Ovary (tissue), 9 donors: Measurements from ENCODE around the gene ANKRD65. TPM values are rescaled to one million over a fixed set of nuclear protein-coding genes. Genes with fewer than 3 reads are reported as not detected.

ENCODE experiments used
- DNase-seq, 5 donors: peaks; one replicate each; pipeline ENCODE4 v3.0.0-alpha.2; 2019 to 2020
- H3K27ac ChIP-seq, 2 donors: fragments of 200-600 bp; one replicate each; pipeline versions ENCODE4 v1.5.1 to v1.8.0; 2019 to 2022
- H3K27me3 ChIP-seq: fragments of 200-600 bp; one replicate; pipeline ENCODE4 v1.8.0; 2022
- H3K36me3 ChIP-seq: fragments of 200-600 bp; sonication (generic); one replicate; pipeline ENCODE4 v1.5.1; 2019
- H3K4me1 ChIP-seq: one replicate; pipeline ENCODE4 v1.8.1; 2013; ENCODE audit warnings: mild to moderate bottlenecking, moderate library complexity; ENCODE audit not compliant: insufficient read depth
- H3K4me3 ChIP-seq: fragments of 200-600 bp; sonication (generic); one replicate; pipeline ENCODE4 v1.5.1; 2017
- H3K9me3 ChIP-seq, 2 donors: fragments of 200-600 bp in 1 of 2; sonication (generic) in 1 of 2; one replicate each; pipeline versions ENCODE4 v1.5.1 to v1.8.1; 2013 to 2019; ENCODE audit warnings: mild to moderate bottlenecking in 1 of 2, moderate library complexity in 1 of 2
- EP300 ChIP-seq: sonication (generic); formaldehyde crosslinking; IDR thresholded peaks from one replicate; pipeline ENCODE4 v1.6.1; 2017; ENCODE audit warnings: antibody characterized with exemption
- POLR2A ChIP-seq: fragments of 450-650 bp; IDR thresholded peaks from one replicate; pipeline ENCODE4 v1.6.1; 2017; ENCODE audit warnings: antibody characterized with exemption, mild to moderate bottlenecking, moderate library complexity
- WGBS, 3 donors: extraction: QIAGEN DNeasy Blood & Tissue Kit in 1 of 3; methylation state at CpG; one replicate each; pipeline versions ENCODE4 v1.1.5 to v1.1.7; 2013 to 2017; 5-methylcytosine and 5-hydroxymethylcytosine counted together
- intact Hi-C, 4 donors: fragments of 100-400 bp; cut with DNase I; formaldehyde crosslinking; loops; one replicate each; pipeline versions ENCODE4 v1.11.0 to v1.15.1; 2022 to 2023
- polyA plus RNA-seq, 2 donors: library from polyadenylated mRNA; stranded (reverse); fragments of 200-250 nt in 1 of 2; fragments of 350-450 nt in 1 of 2; fragmentation: Illumina TruSeq in 1 of 2; extraction: RNeasy Lipid Tissue Mini Kit (QIAGEN cat#74804) in 1 of 2; gene quantifications; one replicate each; pipeline ENCODE4 v1.2.3, GENCODE V29; 2013 to 2014
- total RNA-seq, 7 donors: library from RNA; depleted of rRNA in 2 of 7; stranded (reverse); fragments of >200 nt in 2 of 7; fragmentation: NEBNext Ultra II Directional in 3 of 7; extraction: Animal tissue kit (Norgen Biotek cat#: 25700) in 3 of 7; gene quantifications; one replicate each; pipeline versions ENCODE4 v1.1.0 to v1.2.4, GENCODE V29; 2016 to 2023
- TF ChIP-seq, protein P1 (sequence below), 3 donors: fragments of 450-650 bp in 2 of 3; fragments of 200-600 bp in 1 of 3; IDR thresholded peaks; one replicate each; pipeline versions ENCODE4 v1.5.1 to v1.8.0; 2016 to 2022; ENCODE audit warnings: antibody characterized with exemption in 3 of 3, mild to moderate bottlenecking in 1 of 3
- donor health status: DM: no; HTN: no; CAD: no; lungs with moderate emphysema.
- donor health status: DM: no; HTN: no; CAD: no.
- donor health status: Bipolar disorder and iron deficiency.
- donor health status: DM: yes; HTN: yes; CAD: no.
- donor health status: DM: no; HTN: no; CAD: no.
- donor health status: DM: yes; HTN: yes; CAD: no.

Gene ANKRD65
- total and polyA plus RNA-seq, 9 donors, result 4.5 to 48.8 (median 13.3) TPM

DNA sequence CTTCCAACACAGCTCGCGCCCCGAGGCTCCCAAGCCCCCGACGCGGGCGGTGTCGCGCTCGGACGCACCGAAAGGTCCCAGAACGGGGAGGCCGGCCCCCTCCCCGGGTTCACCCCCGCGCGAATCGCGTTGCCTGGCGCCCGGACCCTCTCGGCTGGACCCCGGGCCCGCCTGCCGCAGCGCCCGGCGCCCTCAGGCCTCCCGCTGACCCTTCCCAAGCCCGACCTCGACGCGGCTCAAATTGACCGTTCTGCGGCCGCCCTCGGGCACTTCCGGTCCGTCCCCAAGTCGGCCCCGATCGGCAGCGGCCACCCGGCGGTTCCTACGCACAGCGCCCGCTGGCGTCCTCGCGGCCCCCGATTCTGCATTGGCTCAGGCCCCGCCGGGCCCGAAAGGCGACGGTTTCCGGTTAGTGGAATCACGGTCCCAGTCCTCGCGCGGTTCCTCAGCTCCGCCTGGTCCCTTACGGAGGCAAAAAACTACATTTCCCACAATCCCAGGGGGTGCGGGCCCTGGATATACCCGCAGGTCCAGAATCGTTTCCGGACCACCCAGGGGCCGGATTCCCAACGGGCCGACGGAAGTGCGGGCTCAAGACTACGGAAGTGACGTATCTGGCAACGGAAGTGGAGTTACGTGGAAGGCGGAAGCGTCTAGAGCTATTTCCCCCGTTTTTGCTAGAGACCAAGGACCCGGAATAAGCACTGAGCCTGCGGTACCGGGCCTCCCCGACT lies 46.0 kb downstream of the ANKRD65 start, which contains the start of gene AURKAIP1:
AURKAIP1 (minus strand) TSS at position 279 of the 734 bp plus-strand sequence. CDS start 451 bp downstream, outside the sequence.
- 1% methylated on average over 65 to 85 of the region's 85 CpGs for WGBS, 3 donors
- intact Hi-C loops, result loop anchor here in 2 of 4 donors (10.0 kb wide), 2 partner anchors 130 to 260 kb away; partner anchors contain the start of gene C1orf159 (in 1 of the 2)
- no peaks in the 10 kb centered on the region for H3K36me3 ChIP-seq
- H3K4me1 ChIP-seq, result peaks cover 7% of the 10 kb centered on the region
- peak within 1 kb of the TSS; percentile 100 for H3K4me3 ChIP-seq
- peak; percentile 87 for TF ChIP-seq EP300
- peak; percentile 32 for TF ChIP-seq POLR2A
- TF ChIP-seq, protein P1, sequence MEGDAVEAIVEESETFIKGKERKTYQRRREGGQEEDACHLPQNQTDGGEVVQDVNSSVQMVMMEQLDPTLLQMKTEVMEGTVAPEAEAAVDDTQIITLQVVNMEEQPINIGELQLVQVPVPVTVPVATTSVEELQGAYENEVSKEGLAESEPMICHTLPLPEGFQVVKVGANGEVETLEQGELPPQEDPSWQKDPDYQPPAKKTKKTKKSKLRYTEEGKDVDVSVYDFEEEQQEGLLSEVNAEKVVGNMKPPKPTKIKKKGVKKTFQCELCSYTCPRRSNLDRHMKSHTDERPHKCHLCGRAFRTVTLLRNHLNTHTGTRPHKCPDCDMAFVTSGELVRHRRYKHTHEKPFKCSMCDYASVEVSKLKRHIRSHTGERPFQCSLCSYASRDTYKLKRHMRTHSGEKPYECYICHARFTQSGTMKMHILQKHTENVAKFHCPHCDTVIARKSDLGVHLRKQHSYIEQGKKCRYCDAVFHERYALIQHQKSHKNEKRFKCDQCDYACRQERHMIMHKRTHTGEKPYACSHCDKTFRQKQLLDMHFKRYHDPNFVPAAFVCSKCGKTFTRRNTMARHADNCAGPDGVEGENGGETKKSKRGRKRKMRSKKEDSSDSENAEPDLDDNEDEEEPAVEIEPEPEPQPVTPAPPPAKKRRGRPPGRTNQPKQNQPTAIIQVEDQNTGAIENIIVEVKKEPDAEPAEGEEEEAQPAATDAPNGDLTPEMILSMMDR (IDR thresholded peaks at IDR 0.05), result peak in 2 of 3 donors; percentile 51 to 63
- no peaks in the 10 kb centered on the region for H3K9me3 ChIP-seq
- peak; percentile 97 to 99 (median 98) for DNase-seq
- no peaks in the 10 kb centered on the region for H3K27me3 ChIP-seq
- peak within 1 kb of the TSS; percentile 87 to 88 for H3K27ac ChIP-seq

DNA sequence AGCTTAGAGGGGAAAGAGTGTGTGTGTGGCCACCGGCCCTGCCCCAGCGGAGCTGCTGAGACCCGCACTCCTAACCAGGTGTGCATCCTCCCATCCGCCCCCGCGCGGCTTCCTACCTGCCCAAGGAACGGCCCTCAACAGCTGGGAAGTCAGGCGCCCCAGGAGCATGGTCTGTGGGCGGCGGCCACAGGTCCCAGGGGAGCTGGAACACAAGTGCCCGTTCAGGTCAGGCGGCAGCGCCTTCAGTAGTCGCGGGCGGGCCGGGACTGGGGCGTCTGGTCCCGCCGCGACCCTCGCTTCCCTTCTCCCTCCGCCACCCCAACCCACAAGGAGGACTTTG lies 46.5 kb downstream of the ANKRD65 start:
- 0 to 1% (median 1%) methylated on average over 22 to 24 of the region's 24 CpGs for WGBS, 3 donors

DNA sequence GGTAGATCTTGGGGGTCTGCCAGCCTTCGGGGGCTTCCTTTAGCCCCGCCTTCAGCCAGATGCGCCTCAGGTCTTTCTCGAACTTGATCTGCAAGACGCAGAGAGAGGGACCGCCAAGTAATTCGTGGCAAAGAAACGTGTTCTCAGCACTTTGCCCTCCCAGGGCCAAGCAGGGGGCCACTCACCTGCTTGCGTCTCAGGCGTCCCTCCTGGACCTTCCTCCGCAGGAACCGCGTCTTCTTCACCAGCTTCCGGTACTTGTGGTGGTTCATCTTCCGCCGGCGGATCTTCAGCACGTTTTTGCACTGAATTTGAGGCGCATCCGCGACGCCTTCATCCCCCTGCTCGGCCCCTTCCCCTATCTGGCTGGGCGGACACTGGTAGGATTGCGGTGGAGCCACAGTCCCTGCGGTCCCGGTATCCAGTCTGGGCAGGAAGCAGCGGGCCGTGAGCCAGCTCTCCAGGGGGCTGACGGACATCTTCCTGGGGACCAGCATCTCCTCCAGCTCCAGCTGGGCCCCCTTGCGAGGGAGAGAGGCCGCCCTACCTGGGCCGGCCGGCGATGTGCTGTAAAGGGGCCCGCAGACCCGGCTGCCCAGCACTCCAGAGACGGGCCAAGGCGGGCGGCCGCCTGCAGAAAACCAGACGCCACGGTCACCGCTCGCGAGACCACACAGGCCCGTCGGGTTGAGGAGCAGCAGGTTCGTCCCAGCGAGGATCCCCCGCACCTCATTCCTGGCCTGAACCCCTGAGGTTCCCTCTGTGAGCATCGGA lies 47.1 kb downstream of the ANKRD65 start:
- no peaks in the 10 kb centered on the region for H3K36me3 ChIP-seq
- TF ChIP-seq, protein P1 (IDR thresholded peaks at IDR 0.05), result no peak
- TF ChIP-seq POLR2A (no peak), EP300 (no peak)
- peak overlapping the region in 1 of 2 donors; percentile 88 for H3K27ac ChIP-seq
- no peaks in the 10 kb centered on the region for H3K27me3 ChIP-seq
- H3K4me1 ChIP-seq, result peaks cover 7% of the 10 kb centered on the region
- no peaks in the 10 kb centered on the region for H3K9me3 ChIP-seq
- H3K4me3 ChIP-seq, result peak overlapping the region; percentile 100
- WGBS, 3 donors, result 43 to 45% (median 45%) methylated on average over 51 to 52 of the region's 52 CpGs
- intact Hi-C loops, result loop anchor here in 2 of 4 donors (10.0 kb wide), 2 partner anchors 131 to 259 kb away; partner anchors contain the start of gene C1orf159 (in 1 of the 2)
- peak in 4 of 5 donors; percentile 35 to 64 (median 58) for DNase-seq

More for the DNA sequence above, 46.5 kb downstream of the ANKRD65 start:
- Histone ChIP-seq H3K36me3 (no peaks in the 10 kb centered on the region), H3K27me3 (no peaks in the 10 kb centered on the region), H3K4me3 (peak overlapping the region; percentile 100), H3K9me3 (no peaks in the 10 kb centered on the region), H3K4me1 (peaks cover 7% of the 10 kb centered on the region), H3K27ac (peak overlapping the region; percentile 87 to 88)
- DNase-seq, result peak in 2 of 5 donors; percentile 28 to 65
- TF ChIP-seq EP300 (no peak), POLR2A (no peak)
- TF ChIP-seq, protein P1 (IDR thresholded peaks at IDR 0.05), result no peak
- intact Hi-C loops, result loop anchor here in 2 of 4 donors (10.0 kb wide), 2 partner anchors 130 to 260 kb away; partner anchors contain the start of gene C1orf159 (in 1 of the 2)

DNA sequence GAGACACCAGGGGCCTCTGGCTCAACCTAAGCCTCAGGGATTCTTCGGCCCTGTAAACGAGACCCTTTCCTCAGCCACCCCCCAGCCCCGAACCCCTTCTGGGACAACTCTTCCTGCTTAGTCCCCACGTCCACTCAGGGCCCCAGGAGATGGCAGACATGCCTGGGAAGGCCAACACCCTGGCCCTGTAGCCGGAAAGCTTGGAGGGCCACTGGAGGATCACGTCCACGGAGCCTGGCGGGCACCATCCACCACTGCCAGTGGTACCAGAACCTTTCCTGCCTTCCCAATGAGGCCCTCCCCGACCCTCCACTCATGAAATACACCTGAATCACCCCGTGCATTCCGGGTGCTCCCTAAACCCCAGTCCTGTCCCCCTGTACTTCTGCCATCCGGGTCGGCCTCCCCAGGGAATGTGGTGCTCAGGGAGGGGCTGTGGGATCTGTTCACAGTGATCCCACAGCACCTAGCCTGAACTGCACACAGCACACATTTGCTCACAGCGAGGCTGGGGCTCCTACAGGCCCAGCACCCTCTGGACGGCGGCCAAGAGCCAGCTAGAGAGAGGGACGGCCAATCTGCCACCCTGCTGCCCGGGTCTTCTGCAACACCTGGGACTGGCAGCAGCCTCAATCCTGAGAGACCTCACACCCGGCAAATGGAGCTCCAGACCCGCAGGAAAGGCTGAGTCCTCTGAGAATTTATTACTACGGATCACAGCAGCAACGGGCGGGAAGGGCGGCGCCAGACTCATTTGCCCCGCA lies 47.8 kb downstream of the ANKRD65 start:
- TF ChIP-seq POLR2A (no peak), EP300 (no peak)
- TF ChIP-seq, protein P1 (IDR thresholded peaks at IDR 0.05), result no peak
- H3K36me3 ChIP-seq, result no peaks in the 10 kb centered on the region
- intact Hi-C loops, result loop anchor here in 2 of 4 donors (10.0 kb wide), 2 partner anchors 132 to 258 kb away; partner anchors contain the start of gene C1orf159 (in 1 of the 2)
- no peak overlapping the region for H3K4me3 ChIP-seq
- no peaks in the 10 kb centered on the region for H3K9me3 ChIP-seq
- no peak overlapping the region for H3K27ac ChIP-seq
- DNase-seq, result peak in 2 of 5 donors; percentile 50 to 53
- H3K4me1 ChIP-seq, result peaks cover 7% of the 10 kb centered on the region
- no peaks in the 10 kb centered on the region for H3K27me3 ChIP-seq
- 81 to 84% (median 82%) methylated on average over 26 of the region's 26 CpGs for WGBS, 3 donors
